K562 (cell line): ENCODE data around the gene ATXN7L2. TPM values are rescaled to one million over a fixed set of nuclear protein-coding genes. Genes with fewer than 3 reads are reported as not detected.

Source experiments
- ELF2 ChIP-seq: fragments of 250-450 bp; sonication (Bioruptor Pico); IDR thresholded peaks from 2 replicates; pipeline ENCODE4 v1.5.0; 2021; ENCODE audit warnings: mild to moderate bottlenecking
- EP300 ChIP-seq: IDR thresholded peaks from 2 replicates; pipeline ENCODE4 v1.6.1; 2012; ENCODE audit warnings: low read length, improper control_type of control experiment
- MAX ChIP-seq: sonication (generic); formaldehyde crosslinking; IDR thresholded peaks from 2 replicates; pipeline ENCODE4 v1.9.0; 2022; ENCODE audit warnings: mild to moderate bottlenecking, missing genetic modification reagents
- MECOM ChIP-seq: fragments of 250-450 bp; sonication (Bioruptor Pico); IDR thresholded peaks from 2 replicates; pipeline ENCODE4 v1.8.0; 2022; ENCODE audit warnings: inconsistent platforms
- SMARCE1 ChIP-seq: fragments of 450-650 bp; IDR thresholded peaks from 2 replicates; pipeline ENCODE4 v1.7.1; 2016; ENCODE audit warnings: mild to moderate bottlenecking
- SPI1 ChIP-seq: IDR thresholded peaks from 2 replicates; pipeline ENCODE4 v1.6.1; 2011; ENCODE audit warnings: low read depth, low read length, control low read depth, borderline replicate concordance
- STAT6 ChIP-seq: sonication (generic); formaldehyde crosslinking; IDR thresholded peaks from 2 replicates; pipeline ENCODE4 v1.8.1; 2023; ENCODE audit warnings: mild to moderate bottlenecking, missing genetic modification reagents
- TFE3 ChIP-seq: fragments of 450-650 bp; formaldehyde crosslinking; IDR thresholded peaks from 2 replicates; pipeline ENCODE4 v1.4.0; 2020; ENCODE audit warnings: mild to moderate bottlenecking, mixed read lengths
- ZNF174 ChIP-seq: fragments of 250-450 bp; sonication (Bioruptor Pico); IDR thresholded peaks from 2 replicates; pipeline ENCODE4 v1.4.0; 2020; ENCODE audit warnings: mild to moderate bottlenecking
- ZNF253 ChIP-seq: fragments of 250-450 bp; sonication (Bioruptor Pico); conservative IDR thresholded peaks from 2 replicates; pipeline ENCODE4 v1.6.1; 2021; ENCODE audit warnings: mild to moderate bottlenecking
- ZNF395 ChIP-seq: fragments of 200-800 bp; sonication (Bioruptor generic); IDR thresholded peaks from 2 replicates; pipeline ENCODE4 v1.6.1; 2017; ENCODE audit warnings: missing genetic modification characterization, missing compliant biosample characterization
- ZNF764 ChIP-seq: fragments of 250-450 bp; sonication (Bioruptor Pico); IDR thresholded peaks from 2 replicates; pipeline ENCODE4 v1.4.0; 2020; ENCODE audit warnings: low read depth, mild to moderate bottlenecking, moderate library complexity
- polyA plus RNA-seq, 8 experiments: library from polyadenylated mRNA; depleted of rRNA in 4 of 8; stranded (reverse) in 5 of 8; unstranded in 3 of 8; fragments of >200 nt; fragmentation: Nextera tagmentation in 2 of 8; fragmentation: Illumina TruSeq in 1 of 8; extraction: Ambion mirVana in 2 of 8; extraction: Trizol in 1 of 8; gene quantifications; 2 replicates each; pipeline versions ENCODE4 v1.2.1 to v1.2.3, GENCODE V29; 2011 to 2014; ENCODE audit warnings: inconsistent platforms in 1 of 8, missing spikeins in 1 of 8
- total RNA-seq, 7 experiments: library from RNA; depleted of rRNA in 6 of 7; stranded (reverse); fragments of >200 nt in 6 of 7; fragmentation: Illumina TruSeq in 2 of 7; extraction: Trizol in 2 of 7; gene quantifications; 2 replicates each; pipeline versions ENCODE4 v1.2.1 to v1.2.3, GENCODE V29; 2011 to 2021; ENCODE audit warnings: low replicate concordance in 1 of 7
- TF ChIP-seq, protein P1 (sequence below): IDR thresholded peaks from 2 replicates; pipeline ENCODE4 v1.6.1; 2016; ENCODE audit warnings: missing genetic modification characterization, missing compliant biosample characterization
- TF ChIP-seq, protein P2 (sequence below): sonication (generic); formaldehyde crosslinking; IDR thresholded peaks from 2 replicates; pipeline ENCODE4 v1.8.0; 2022; ENCODE audit warnings: mild to moderate bottlenecking, missing genetic modification reagents, borderline replicate concordance
- TF ChIP-seq, protein P3 (sequence below), 2 experiments: IDR thresholded peaks; 2 replicates each; pipeline ENCODE4 v1.6.1; 2011; ENCODE audit warnings: borderline replicate concordance in 1 of 2, control low read depth in 1 of 2, low read depth in 1 of 2, low read length in 1 of 2, mild to moderate bottlenecking in 1 of 2, mixed read lengths in 1 of 2, moderate library complexity in 1 of 2; ENCODE audit not compliant: insufficient read depth in 1 of 2, insufficient read length in 1 of 2, poor library complexity in 1 of 2, severe bottlenecking in 1 of 2; ENCODE audit errors: extremely low read depth in 1 of 2

Gene ATXN7L2
- total and polyA plus RNA-seq, 9 of the 15 experiments (the other 6 are each of a cell fraction or from before 2014, with no cell fraction given), result 0.21 to 10.4 (median 5.8) TPM

- TF ChIP-seq ZNF764 (CRISPR knock-in tag), result no peak
- TF ChIP-seq, protein P1, sequence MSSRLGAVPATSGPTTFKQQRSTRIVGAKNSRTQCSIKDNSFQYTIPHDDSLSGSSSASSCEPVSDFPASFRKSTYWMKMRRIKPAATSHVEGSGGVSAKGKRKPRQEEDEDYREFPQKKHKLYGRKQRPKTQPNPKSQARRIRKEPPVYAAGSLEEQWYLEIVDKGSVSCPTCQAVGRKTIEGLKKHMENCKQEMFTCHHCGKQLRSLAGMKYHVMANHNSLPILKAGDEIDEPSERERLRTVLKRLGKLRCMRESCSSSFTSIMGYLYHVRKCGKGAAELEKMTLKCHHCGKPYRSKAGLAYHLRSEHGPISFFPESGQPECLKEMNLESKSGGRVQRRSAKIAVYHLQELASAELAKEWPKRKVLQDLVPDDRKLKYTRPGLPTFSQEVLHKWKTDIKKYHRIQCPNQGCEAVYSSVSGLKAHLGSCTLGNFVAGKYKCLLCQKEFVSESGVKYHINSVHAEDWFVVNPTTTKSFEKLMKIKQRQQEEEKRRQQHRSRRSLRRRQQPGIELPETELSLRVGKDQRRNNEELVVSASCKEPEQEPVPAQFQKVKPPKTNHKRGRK, result no peak
- 0 out of 2 replicates have a peak, but pooled peaks have one; percentile 6 for TF ChIP-seq MAX
- TF ChIP-seq STAT6, result no peak
- TF ChIP-seq ZNF253 (CRISPR knock-in tag), result no peak
- no peak for TF ChIP-seq ELF2 (CRISPR knock-in tag)
- TF ChIP-seq, protein P2, sequence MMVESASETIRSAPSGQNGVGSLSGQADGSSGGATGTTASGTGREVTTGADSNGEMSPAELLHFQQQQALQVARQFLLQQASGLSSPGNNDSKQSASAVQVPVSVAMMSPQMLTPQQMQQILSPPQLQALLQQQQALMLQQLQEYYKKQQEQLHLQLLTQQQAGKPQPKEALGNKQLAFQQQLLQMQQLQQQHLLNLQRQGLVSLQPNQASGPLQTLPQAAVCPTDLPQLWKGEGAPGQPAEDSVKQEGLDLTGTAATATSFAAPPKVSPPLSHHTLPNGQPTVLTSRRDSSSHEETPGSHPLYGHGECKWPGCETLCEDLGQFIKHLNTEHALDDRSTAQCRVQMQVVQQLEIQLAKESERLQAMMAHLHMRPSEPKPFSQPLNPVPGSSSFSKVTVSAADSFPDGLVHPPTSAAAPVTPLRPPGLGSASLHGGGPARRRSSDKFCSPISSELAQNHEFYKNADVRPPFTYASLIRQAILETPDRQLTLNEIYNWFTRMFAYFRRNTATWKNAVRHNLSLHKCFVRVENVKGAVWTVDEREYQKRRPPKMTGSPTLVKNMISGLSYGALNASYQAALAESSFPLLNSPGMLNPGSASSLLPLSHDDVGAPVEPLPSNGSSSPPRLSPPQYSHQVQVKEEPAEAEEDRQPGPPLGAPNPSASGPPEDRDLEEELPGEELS, result 0 out of 2 replicates have a peak, but pooled peaks have one; percentile 61
- TF ChIP-seq, protein P3, sequence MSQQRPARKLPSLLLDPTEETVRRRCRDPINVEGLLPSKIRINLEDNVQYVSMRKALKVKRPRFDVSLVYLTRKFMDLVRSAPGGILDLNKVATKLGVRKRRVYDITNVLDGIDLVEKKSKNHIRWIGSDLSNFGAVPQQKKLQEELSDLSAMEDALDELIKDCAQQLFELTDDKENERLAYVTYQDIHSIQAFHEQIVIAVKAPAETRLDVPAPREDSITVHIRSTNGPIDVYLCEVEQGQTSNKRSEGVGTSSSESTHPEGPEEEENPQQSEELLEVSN (IDR thresholded peaks at IDR 0.05; ENCODE audit: borderline replicate concordance in 1 of 2, extremely low read depth in 1 of 2, insufficient read depth in 1 of 2, insufficient read length in 1 of 2, low read depth in 1 of 2, low read length in 1 of 2, poor library complexity in 1 of 2, severe bottlenecking in 1 of 2), result peak in 1 of 2 experiments; percentile 68
- TF ChIP-seq ZNF174 (CRISPR knock-in tag), result no peak
- TF ChIP-seq ZNF395 (CRISPR knock-in tag), result no peak
- TF ChIP-seq SPI1, result no peak
- TF ChIP-seq TFE3 (CRISPR knock-in tag), result no peak
- TF ChIP-seq MECOM (CRISPR knock-in tag), result no peak
- TF ChIP-seq EP300, result no peak
- TF ChIP-seq SMARCE1, result no peak
These were observed 48.8 kb downstream of the ATXN7L2 start (continued) for GRCh38 chr1:109532365-109533136.
